H9 (cell line): ENCODE results near the gene FCMR. TPM values are rescaled to one million over a fixed set of nuclear protein-coding genes. Genes with fewer than 3 reads are reported as not detected.

ENCODE experiments used
- DNase-seq: peaks from one replicate; pipeline ENCODE4 v3.0.0-alpha.2; 2017
- H2AFZ ChIP-seq: one replicate; pipeline ENCODE4 v1.6.1; 2013; ENCODE audit warnings: mild to moderate bottlenecking, low read length, control low read depth, moderate library complexity
- H2AK5ac ChIP-seq: 2 replicates; pipeline ENCODE4 v1.6.1; 2013; ENCODE audit warnings: low read length, control low read depth, mixed read lengths; ENCODE audit not compliant: insufficient read length
- H2BK120ac ChIP-seq: one replicate; pipeline ENCODE4 v1.6.1; 2013; ENCODE audit warnings: low read depth, mild to moderate bottlenecking, low read length, control low read depth, inconsistent platforms; ENCODE audit not compliant: poor library complexity, severe bottlenecking
- H2BK12ac ChIP-seq: 2 replicates; pipeline ENCODE4 v1.6.1; 2013; ENCODE audit warnings: low read length, control low read depth, mixed read lengths, low read depth; ENCODE audit not compliant: insufficient read length
- H2BK15ac ChIP-seq: 2 replicates; pipeline ENCODE4 v1.6.1; 2013; ENCODE audit warnings: low read depth, low read length, control low read depth
- H2BK20ac ChIP-seq: one replicate; pipeline ENCODE4 v1.6.1; 2013; ENCODE audit warnings: low read depth, mild to moderate bottlenecking, low read length, control low read depth, inconsistent platforms; ENCODE audit not compliant: poor library complexity, severe bottlenecking
- H2BK5ac ChIP-seq: 2 replicates; pipeline ENCODE4 v1.6.1; 2013; ENCODE audit warnings: low read length, control low read depth, mixed read lengths; ENCODE audit not compliant: insufficient read length
- H3K14ac ChIP-seq: 2 replicates; pipeline ENCODE4 v1.6.1; 2013; ENCODE audit warnings: low read length, control low read depth; ENCODE audit not compliant: insufficient read depth
- H3K18ac ChIP-seq: 2 replicates; pipeline ENCODE4 v1.6.1; 2013; ENCODE audit warnings: low read depth, mild to moderate bottlenecking, mixed read lengths, low read length, control low read depth; ENCODE audit not compliant: insufficient read length
- H3K23ac ChIP-seq: 2 replicates; pipeline ENCODE4 v1.6.1; 2013; ENCODE audit warnings: low read length, control low read depth, mixed read lengths, low read depth; ENCODE audit not compliant: insufficient read length
- H3K23me2 ChIP-seq: 2 replicates; pipeline ENCODE4 v1.6.1; 2013; ENCODE audit warnings: low read depth, mild to moderate bottlenecking, mixed read lengths, low read length, control low read depth; ENCODE audit not compliant: insufficient read length, poor library complexity, severe bottlenecking
- H3K27ac ChIP-seq: 2 replicates; pipeline ENCODE4 v1.5.1; 2013; ENCODE audit warnings: low read length, control low read depth, mixed read lengths, low read depth; ENCODE audit not compliant: insufficient read length
- H3K27me3 ChIP-seq: 2 replicates; pipeline ENCODE4 v1.6.1; 2013; ENCODE audit warnings: low read length, control low read depth, inconsistent platforms; ENCODE audit not compliant: insufficient read depth
- H3K4ac ChIP-seq: 2 replicates; pipeline ENCODE4 v1.6.1; 2013; ENCODE audit warnings: low read depth, mild to moderate bottlenecking, control low read depth, inconsistent platforms, low read length, moderate library complexity
- H3K4me1 ChIP-seq: 2 replicates; pipeline ENCODE4 v1.6.1; 2013; ENCODE audit warnings: low read length, control low read depth, inconsistent platforms; ENCODE audit not compliant: insufficient read depth
- H3K4me2 ChIP-seq: 2 replicates; pipeline ENCODE4 v1.6.1; 2013; ENCODE audit warnings: low read length, control low read depth, mixed read lengths; ENCODE audit not compliant: insufficient read length, insufficient read depth
- H3K56ac ChIP-seq: 2 replicates; pipeline ENCODE4 v1.6.1; 2013; ENCODE audit warnings: low read depth, mild to moderate bottlenecking, mixed read lengths, low read length, control low read depth; ENCODE audit not compliant: insufficient read length
- H3K79me1 ChIP-seq: 2 replicates; pipeline ENCODE4 v1.6.1; 2013; ENCODE audit warnings: low read depth, mild to moderate bottlenecking, moderate library complexity, low read length, control low read depth, inconsistent platforms; ENCODE audit not compliant: insufficient read depth, poor library complexity, severe bottlenecking
- H3K79me2 ChIP-seq: 2 replicates; pipeline ENCODE4 v1.6.1; 2013; ENCODE audit warnings: low read length, control low read depth, inconsistent platforms; ENCODE audit not compliant: insufficient read depth
- H3K9ac ChIP-seq: 2 replicates; pipeline ENCODE4 v1.6.1; 2013; ENCODE audit warnings: low read length, control low read depth, mixed read lengths; ENCODE audit not compliant: insufficient read length; ENCODE audit errors: extremely low read depth
- H3K9me3 ChIP-seq: one replicate; pipeline ENCODE4 v1.6.1; 2013; ENCODE audit warnings: low read depth, low read length, inconsistent platforms; ENCODE audit not compliant: control insufficient read depth
- H3T11ph ChIP-seq: one replicate; pipeline ENCODE4 v1.6.1; 2013; ENCODE audit warnings: mild to moderate bottlenecking, low read length, control low read depth, inconsistent platforms
- H4K20me1 ChIP-seq: one replicate; pipeline ENCODE4 v1.6.1; 2013; ENCODE audit not compliant: control insufficient read depth, insufficient read length, insufficient read depth
- H4K5ac ChIP-seq: 2 replicates; pipeline ENCODE4 v1.6.1; 2013; ENCODE audit warnings: low read depth, mild to moderate bottlenecking, mixed read lengths, low read length, control low read depth; ENCODE audit not compliant: insufficient read length
- H4K8ac ChIP-seq: replicated peaks from 2 replicates; pipeline ENCODE4 v1.6.1; 2013; ENCODE audit warnings: low read length, control low read depth, mixed read lengths, low read depth; ENCODE audit not compliant: insufficient read length
- H4K91ac ChIP-seq: 2 replicates; pipeline ENCODE4 v1.6.1; 2013; ENCODE audit warnings: low read depth, mild to moderate bottlenecking, moderate library complexity, mixed read lengths, low read length, control low read depth; ENCODE audit not compliant: insufficient read length
- H3K27ac Mint-ChIP-seq, 3 experiments: 2 replicates in 2 of 3; 3 replicates in 1 of 3; pipeline ENCODE4 v1.8.0; 2020 to 2021; ENCODE audit warnings: mixed read lengths in 3 of 3, mild to moderate bottlenecking in 1 of 3, moderate library complexity in 1 of 3
- H3K27me3 Mint-ChIP-seq: 2 replicates; pipeline ENCODE4 v1.8.0; 2021; ENCODE audit warnings: low read depth, mild to moderate bottlenecking, moderate library complexity, mixed read lengths
- H3K36me3 Mint-ChIP-seq, 3 experiments: 2 replicates in 2 of 3; 3 replicates in 1 of 3; pipeline ENCODE4 v1.8.0; 2020 to 2021; ENCODE audit warnings: low read depth in 3 of 3, mixed read lengths in 3 of 3; ENCODE audit not compliant: insufficient read depth in 1 of 3
- H3K4me1 Mint-ChIP-seq, 2 experiments: 2 replicates each; pipeline ENCODE4 v1.8.0; 2020; ENCODE audit warnings: mixed read lengths in 2 of 2
- H3K4me3 Mint-ChIP-seq, 2 experiments: 2 replicates in 1 of 2; 3 replicates in 1 of 2; pipeline ENCODE4 v1.8.0; 2020 to 2021; ENCODE audit warnings: mild to moderate bottlenecking in 2 of 2, mixed read lengths in 2 of 2, moderate library complexity in 1 of 2
- H3K9me3 Mint-ChIP-seq, 2 experiments: 2 replicates in 1 of 2; 3 replicates in 1 of 2; pipeline ENCODE4 v1.8.0; 2020; ENCODE audit warnings: mild to moderate bottlenecking in 2 of 2, mixed read lengths in 2 of 2, moderate library complexity in 1 of 2
- CTCF ChIP-seq: fragments of 200-600 bp; sonication (generic); conservative IDR thresholded peaks from 3 replicates; pipeline ENCODE4 v1.8.0; 2021; ENCODE audit warnings: antibody characterized with exemption, mild to moderate bottlenecking
- WGBS: extraction: QIAGEN DNeasy Blood & Tissue Kit; methylation state at CpG from one replicate; pipeline ENCODE4 v1.1.7; 2013; ENCODE audit warnings: missing lambda C conversion rate, low lambda C conversion rate, mixed read lengths; ENCODE audit not compliant: insufficient read length; ENCODE audit errors: extremely low coverage; 5-methylcytosine and 5-hydroxymethylcytosine counted together
- total RNA-seq: library from RNA; stranded (reverse); gene quantifications from 2 replicates; pipeline ENCODE4 v1.2.1, GENCODE V29; 2021

FCMR gene
- total RNA-seq, 1 experiment from 2014 or later: not detected

GRCh38 chr1:206949641-206950040, 27.9 kb upstream of the FCMR start:
- no peaks in the 10 kb centered on the region for H3K27me3 ChIP-seq
- H2BK120ac ChIP-seq: no peak overlapping the region
- no peak overlapping the region for H2BK20ac ChIP-seq
- no peak overlapping the region for H3K4me3 Mint-ChIP-seq
- H3K9me3 Mint-ChIP-seq: no peaks in the 10 kb centered on the region
- H3K79me2 ChIP-seq: no peaks in the 10 kb centered on the region
- no peak overlapping the region for H3K27ac Mint-ChIP-seq
- no peak for TF ChIP-seq CTCF
- H3K14ac ChIP-seq: no peak overlapping the region
- H3K4ac ChIP-seq: no peak overlapping the region
- no peak overlapping the region for H4K91ac ChIP-seq
- H2AK5ac ChIP-seq: no peak overlapping the region
- no peaks in the 10 kb centered on the region; a peak in 1 of 7 replicates for H3K36me3 Mint-ChIP-seq
- no peak overlapping the region for H2BK5ac ChIP-seq
- no peak overlapping the region for H3K9ac ChIP-seq
- H4K20me1 ChIP-seq: no peaks in the 10 kb centered on the region
- H3K23ac ChIP-seq: no peak overlapping the region
- H2BK12ac ChIP-seq: no peak overlapping the region
- no peak overlapping the region for H3K56ac ChIP-seq
- DNase-seq: no peak
- H2AFZ ChIP-seq: no peak overlapping the region
- no peaks in the 10 kb centered on the region for H3K23me2 ChIP-seq
- H3K27me3 Mint-ChIP-seq: peaks cover 18% of the 10 kb centered on the region
- no peaks in the 10 kb centered on the region for H3K4me1 ChIP-seq
- H4K8ac ChIP-seq: no peak overlapping the region
- no CpG with 5 or more reads among the region's 5 CpGs for WGBS
- no peaks in the 10 kb centered on the region for H3K79me1 ChIP-seq
- H3K9me3 ChIP-seq: no peaks in the 10 kb centered on the region
- H3T11ph ChIP-seq: no peak overlapping the region
- H3K4me1 Mint-ChIP-seq: no peaks in the 10 kb centered on the region
- no peak overlapping the region for H2BK15ac ChIP-seq
- H3K4me2 ChIP-seq: no peak overlapping the region
- no peak overlapping the region for H4K5ac ChIP-seq
- no peak overlapping the region for H3K18ac ChIP-seq
- H3K27ac ChIP-seq: no peak overlapping the region
